GM12878 (cell line): ENCODE measurements around the gene SEC31B. TPM values are rescaled to one million over a fixed set of nuclear protein-coding genes. Genes with fewer than 3 reads are reported as not detected.

ENCODE experiments used
- ATAC-seq: fragments of 200-7000 bp; cut with Tn5 transposase; 3 replicates; pipeline ENCODE4 v1.9.1; 2020; ENCODE audit warnings: mild to moderate bottlenecking, moderate library complexity
- BruUV-seq: library from RNA; stranded (reverse); fragments of 400-500 nt; replicated peaks from 2 replicates; lab custom pipeline; 2021; lab: Mats Ljungman, UMichigan
- CTCF ChIA-PET: fragments of 300-600 bp; sonication (Branson Sonifier 250); formaldehyde crosslinking; extraction: SDS; loops from one replicate; lab custom pipeline; 2021; ENCODE audit warnings: inconsistent platforms; lab: Yijun Ruan, JAX
- POLR2A ChIA-PET: fragments of 350-600 bp; formaldehyde crosslinking; extraction: SDS; loops from one replicate; lab custom pipeline; 2021; ENCODE audit warnings: inconsistent platforms; lab: Charles Lee
- RAD21 ChIA-PET: fragments of 300-600 bp; sonication (Branson Sonifier 250); formaldehyde crosslinking; loops from one replicate; lab custom pipeline; 2023; ENCODE audit warnings: antibody characterized with exemption; ENCODE audit not compliant: unreplicated experiment; lab: Charles Lee
- SMC1A ChIA-PET: fragments of 300-600 bp; sonication (Branson Sonifier 250); formaldehyde crosslinking; loops from one replicate; lab custom pipeline; 2023; ENCODE audit not compliant: unreplicated experiment, uncharacterized antibody; lab: Charles Lee
- DNase-seq: peaks from one replicate; pipeline ENCODE4 v3.0.0-alpha.2; 2011; ENCODE audit warnings: low read depth, low spot score
- FAIRE-seq: peaks from 3 replicates; lab custom pipeline; 2011; peaks lifted over from hg19 to GRCh38; lab: Jason Lieb, UNC
- H2AFZ ChIP-seq: 2 replicates; pipeline ENCODE4 v1.6.0; 2011; ENCODE audit warnings: low read depth, low read length, control low read depth; ENCODE audit not compliant: control insufficient read depth
- H3K27ac ChIP-seq: 2 replicates; pipeline ENCODE4 v1.5.1; 2011; ENCODE audit warnings: control low read depth; ENCODE audit not compliant: control insufficient read depth, insufficient read depth
- H3K27me3 ChIP-seq, 2 experiments: replicated peaks in 1 of 2; 2 replicates each; pipeline versions ENCODE4 v1.6.0 to v1.6.1; 2011; ENCODE audit warnings: low read length in 1 of 2; ENCODE audit not compliant: control insufficient read depth in 2 of 2, insufficient read depth in 2 of 2
- H3K36me3 ChIP-seq, 2 experiments: 2 replicates each; pipeline ENCODE4 v1.5.1; 2011; ENCODE audit warnings: low read length in 1 of 2; ENCODE audit not compliant: control insufficient read depth in 2 of 2, insufficient read depth in 2 of 2
- H3K4me1 ChIP-seq: 2 replicates; pipeline ENCODE4 v1.6.1; 2011; ENCODE audit warnings: mild to moderate bottlenecking, low read length, moderate library complexity, mixed read lengths; ENCODE audit not compliant: control insufficient read depth, insufficient read depth
- H3K4me2 ChIP-seq: 2 replicates; pipeline ENCODE4 v1.6.0; 2011; ENCODE audit warnings: control low read depth; ENCODE audit not compliant: control insufficient read depth, insufficient read depth
- H3K4me3 ChIP-seq: fragments of 200-600 bp; sonication (generic); 2 replicates; pipeline ENCODE4 v1.5.1; 2016
- H3K79me2 ChIP-seq: 2 replicates; pipeline ENCODE4 v1.6.0; 2011; ENCODE audit warnings: low read length; ENCODE audit not compliant: control insufficient read depth, insufficient read depth
- H3K9ac ChIP-seq: 2 replicates; pipeline ENCODE4 v1.8.0; 2011; ENCODE audit warnings: low read length, control low read depth, mixed read lengths; ENCODE audit not compliant: control insufficient read depth, insufficient read depth
- H3K9me3 ChIP-seq: replicated peaks from 3 replicates; pipeline ENCODE4 v1.5.1; 2011; ENCODE audit warnings: mild to moderate bottlenecking, low read length; ENCODE audit not compliant: control insufficient read depth, insufficient read depth
- H4K20me1 ChIP-seq: 2 replicates; pipeline ENCODE4 v1.6.0; 2011; ENCODE audit not compliant: control insufficient read depth, insufficient read depth
- CREM ChIP-seq: IDR thresholded peaks from 2 replicates; pipeline ENCODE4 v1.6.1; 2014; ENCODE audit warnings: antibody characterized with exemption, low read depth
- RELA ChIP-seq: fragments of 450-650 bp; IDR thresholded peaks from 2 replicates; pipeline ENCODE4 v1.8.0; 2014; ENCODE audit warnings: borderline replicate concordance; ENCODE audit not compliant: partially characterized antibody
- TBL1XR1 ChIP-seq: IDR thresholded peaks from 2 replicates; pipeline ENCODE4 v1.6.1; 2012; ENCODE audit warnings: low read depth, low read length, improper control_type of control experiment
- WGBS: methylation state at CpG from one replicate; pipeline ENCODE4 v1.1.6; 2016; ENCODE audit warnings: low lambda C conversion rate; ENCODE audit not compliant: insufficient replicate concordance, insufficient coverage; ENCODE audit errors: missing lambda C conversion rate; 5-methylcytosine and 5-hydroxymethylcytosine counted together
- in situ Hi-C: fragments of 300-500 bp; cut with MboI; formaldehyde crosslinking; loops from 9 replicates; pipeline ENCODE4 v1.14.3; 2018; ENCODE audit warnings: mixed read lengths
- intact Hi-C: fragments of 100-400 bp; cut with micrococcal nuclease; formaldehyde crosslinking; loops from one replicate; pipeline ENCODE4 v1.14.2; 2022; ENCODE audit not compliant: unreplicated experiment
- polyA plus RNA-seq, 11 experiments: library from polyadenylated mRNA; depleted of rRNA in 4 of 11; unstranded in 6 of 11; stranded (reverse) in 5 of 11; fragments of >200 nt; fragmentation: Nextera tagmentation in 4 of 11; fragmentation: Illumina TruSeq in 1 of 11; extraction: Ambion mirVana in 4 of 11; extraction: Trizol in 1 of 11; gene quantifications; 1 replicate in 1 of 11; 2 replicates in 10 of 11; pipeline versions ENCODE4 v1.2.1 to v1.2.3, GENCODE V29; 2011 to 2016; ENCODE audit warnings: inconsistent platforms in 2 of 11, missing spikeins in 2 of 11, low read depth in 1 of 11
- total RNA-seq, 4 experiments: library from RNA; depleted of rRNA in 3 of 4; stranded (reverse); fragments of >200 nt in 3 of 4; fragmentation: Illumina TruSeq in 1 of 4; extraction: Trizol in 1 of 4; gene quantifications; 2 replicates each; pipeline versions ENCODE4 v1.2.1 to v1.2.3, GENCODE V29; 2013 to 2021
- TF ChIP-seq, protein P1 (sequence below): IDR thresholded peaks from 2 replicates; pipeline ENCODE4 v1.6.1; 2012; ENCODE audit warnings: low read depth, low read length, improper control_type of control experiment
- TF ChIP-seq, protein P2 (sequence below): fragments of 450-650 bp; IDR thresholded peaks from 2 replicates; pipeline ENCODE4 v1.6.1; 2016; ENCODE audit warnings: mild to moderate bottlenecking, moderate library complexity, borderline replicate concordance

SEC31B gene
- total and polyA plus RNA-seq, 10 of the 15 experiments (the other 5 are each of a cell fraction or from before 2014, with no cell fraction given): 3.4 to 24.3 (median 9.9) TPM

DNA sequence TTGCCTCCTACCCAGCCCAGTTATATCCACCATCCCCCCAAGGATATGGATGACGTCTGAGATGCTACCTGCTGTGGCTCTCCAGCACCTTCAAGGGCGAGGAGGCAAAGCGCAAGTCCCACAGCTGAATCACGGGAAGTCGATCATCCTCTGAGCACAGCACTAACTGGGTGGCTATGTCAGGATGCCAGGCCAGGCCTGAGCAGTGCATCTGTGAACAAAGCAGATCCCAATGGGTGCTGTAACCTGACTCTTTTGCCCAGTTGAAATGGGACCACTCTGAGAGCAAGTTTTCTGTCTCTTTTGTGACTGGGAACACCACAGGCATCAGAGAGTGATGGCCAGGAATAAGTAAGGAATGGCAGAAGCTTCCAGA, 12.3 kb downstream of the SEC31B start:
- peaks cover 8% of the 10 kb centered on the region; the same call in 1 of the 2 replicates for H3K4me1 ChIP-seq
- no peak for DNase-seq
- no peaks in the 10 kb centered on the region for H3K9me3 ChIP-seq
- SMC1A ChIA-PET: interaction anchor here (1.9 to 2.0 kb wide), 2 partner anchors 69 to 164 kb away, joined by 6 to 11 read pairs; no protein-coding TSS in a partner anchor
- BruUV-seq: no TSS peak
- no peak overlapping the region for H3K4me2 ChIP-seq
- TF ChIP-seq, protein P1, sequence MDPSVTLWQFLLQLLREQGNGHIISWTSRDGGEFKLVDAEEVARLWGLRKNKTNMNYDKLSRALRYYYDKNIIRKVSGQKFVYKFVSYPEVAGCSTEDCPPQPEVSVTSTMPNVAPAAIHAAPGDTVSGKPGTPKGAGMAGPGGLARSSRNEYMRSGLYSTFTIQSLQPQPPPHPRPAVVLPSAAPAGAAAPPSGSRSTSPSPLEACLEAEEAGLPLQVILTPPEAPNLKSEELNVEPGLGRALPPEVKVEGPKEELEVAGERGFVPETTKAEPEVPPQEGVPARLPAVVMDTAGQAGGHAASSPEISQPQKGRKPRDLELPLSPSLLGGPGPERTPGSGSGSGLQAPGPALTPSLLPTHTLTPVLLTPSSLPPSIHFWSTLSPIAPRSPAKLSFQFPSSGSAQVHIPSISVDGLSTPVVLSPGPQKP: no peak
- TF ChIP-seq, protein P2, sequence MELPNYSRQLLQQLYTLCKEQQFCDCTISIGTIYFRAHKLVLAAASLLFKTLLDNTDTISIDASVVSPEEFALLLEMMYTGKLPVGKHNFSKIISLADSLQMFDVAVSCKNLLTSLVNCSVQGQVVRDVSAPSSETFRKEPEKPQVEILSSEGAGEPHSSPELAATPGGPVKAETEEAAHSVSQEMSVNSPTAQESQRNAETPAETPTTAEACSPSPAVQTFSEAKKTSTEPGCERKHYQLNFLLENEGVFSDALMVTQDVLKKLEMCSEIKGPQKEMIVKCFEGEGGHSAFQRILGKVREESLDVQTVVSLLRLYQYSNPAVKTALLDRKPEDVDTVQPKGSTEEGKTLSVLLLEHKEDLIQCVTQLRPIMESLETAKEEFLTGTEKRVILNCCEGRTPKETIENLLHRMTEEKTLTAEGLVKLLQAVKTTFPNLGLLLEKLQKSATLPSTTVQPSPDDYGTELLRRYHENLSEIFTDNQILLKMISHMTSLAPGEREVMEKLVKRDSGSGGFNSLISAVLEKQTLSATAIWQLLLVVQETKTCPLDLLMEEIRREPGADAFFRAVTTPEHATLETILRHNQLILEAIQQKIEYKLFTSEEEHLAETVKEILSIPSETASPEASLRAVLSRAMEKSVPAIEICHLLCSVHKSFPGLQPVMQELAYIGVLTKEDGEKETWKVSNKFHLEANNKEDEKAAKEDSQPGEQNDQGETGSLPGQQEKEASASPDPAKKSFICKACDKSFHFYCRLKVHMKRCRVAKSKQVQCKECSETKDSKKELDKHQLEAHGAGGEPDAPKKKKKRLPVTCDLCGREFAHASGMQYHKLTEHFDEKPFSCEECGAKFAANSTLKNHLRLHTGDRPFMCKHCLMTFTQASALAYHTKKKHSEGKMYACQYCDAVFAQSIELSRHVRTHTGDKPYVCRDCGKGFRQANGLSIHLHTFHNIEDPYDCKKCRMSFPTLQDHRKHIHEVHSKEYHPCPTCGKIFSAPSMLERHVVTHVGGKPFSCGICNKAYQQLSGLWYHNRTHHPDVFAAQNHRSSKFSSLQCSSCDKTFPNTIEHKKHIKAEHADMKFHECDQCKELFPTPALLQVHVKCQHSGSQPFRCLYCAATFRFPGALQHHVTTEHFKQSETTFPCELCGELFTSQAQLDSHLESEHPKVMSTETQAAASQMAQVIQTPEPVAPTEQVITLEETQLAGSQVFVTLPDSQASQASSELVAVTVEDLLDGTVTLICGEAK: no peak
- no peak for TF ChIP-seq RELA
- TF ChIP-seq TBL1XR1: no peak
- TF ChIP-seq CREM: no peak
- in situ Hi-C loops (loop anchor here (5.0 kb wide), 2 partner anchors 70 to 165 kb away; no protein-coding TSS in a partner anchor), intact Hi-C loops (no loop called here)
- no peak for FAIRE-seq
- no peak overlapping the region for H3K27ac ChIP-seq
- H3K36me3 ChIP-seq: peaks cover 0 to 11% of the 10 kb centered on the region in 2 experiments
- RAD21 ChIA-PET: interaction anchor here (0.5 kb wide), 1 partner anchor 73 kb away, joined by 4 read pairs; no protein-coding TSS in a partner anchor
- no peak overlapping the region for H3K9ac ChIP-seq
- POLR2A ChIA-PET: no interaction called here
- no peak for ATAC-seq
- H3K27me3 ChIP-seq: no peaks in the 10 kb centered on the region
- 0 out of 2 replicates have a peak, but pooled peaks cover 3% of the 10 kb centered on the region for H4K20me1 ChIP-seq
- 84% methylated on average over 5 of the region's 5 CpGs for WGBS
- H2AFZ ChIP-seq: no peak overlapping the region
- H3K79me2 ChIP-seq: no peaks in the 10 kb centered on the region
- no peak overlapping the region for H3K4me3 ChIP-seq
- CTCF ChIA-PET: interaction anchor here (0.7 to 4.6 kb wide), 8 partner anchors 8 to 78 kb away, joined by 3 to 40 read pairs (median 6); no protein-coding TSS in a partner anchor
